Measurements from ENCODE around the gene HABP2.

- no peak for TF ChIP-seq POLR2A (IDR thresholded peaks at IDR 0.05)
- TF ChIP-seq POLR2AphosphoS5 (IDR thresholded peaks at IDR 0.05) = no peak
- TF ChIP-seq, protein P1, sequence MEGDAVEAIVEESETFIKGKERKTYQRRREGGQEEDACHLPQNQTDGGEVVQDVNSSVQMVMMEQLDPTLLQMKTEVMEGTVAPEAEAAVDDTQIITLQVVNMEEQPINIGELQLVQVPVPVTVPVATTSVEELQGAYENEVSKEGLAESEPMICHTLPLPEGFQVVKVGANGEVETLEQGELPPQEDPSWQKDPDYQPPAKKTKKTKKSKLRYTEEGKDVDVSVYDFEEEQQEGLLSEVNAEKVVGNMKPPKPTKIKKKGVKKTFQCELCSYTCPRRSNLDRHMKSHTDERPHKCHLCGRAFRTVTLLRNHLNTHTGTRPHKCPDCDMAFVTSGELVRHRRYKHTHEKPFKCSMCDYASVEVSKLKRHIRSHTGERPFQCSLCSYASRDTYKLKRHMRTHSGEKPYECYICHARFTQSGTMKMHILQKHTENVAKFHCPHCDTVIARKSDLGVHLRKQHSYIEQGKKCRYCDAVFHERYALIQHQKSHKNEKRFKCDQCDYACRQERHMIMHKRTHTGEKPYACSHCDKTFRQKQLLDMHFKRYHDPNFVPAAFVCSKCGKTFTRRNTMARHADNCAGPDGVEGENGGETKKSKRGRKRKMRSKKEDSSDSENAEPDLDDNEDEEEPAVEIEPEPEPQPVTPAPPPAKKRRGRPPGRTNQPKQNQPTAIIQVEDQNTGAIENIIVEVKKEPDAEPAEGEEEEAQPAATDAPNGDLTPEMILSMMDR (IDR thresholded peaks at IDR 0.05) = no peak
Measured at GRCh38 chr10:113540845-113541548, 11.9 kb upstream of the HABP2 start.

All from gastroesophageal sphincter (tissue), 3 donors.